22Rv1 (cell line): ENCODE results near the gene TIMP3.

Source experiments
- CTCF ChIP-seq: fragments of 450-650 bp; IDR thresholded peaks from 2 replicates; pipeline ENCODE4 v1.5.1; 2017; ENCODE audit warnings: mild to moderate bottlenecking
- ZFX ChIP-seq: fragments of 450-650 bp; IDR thresholded peaks from 2 replicates; pipeline ENCODE4 v1.6.1; 2017; ENCODE audit warnings: antibody characterized with exemption, borderline replicate concordance

- TF ChIP-seq CTCF = no peak
- TF ChIP-seq ZFX = no peak
Observed at GRCh38 chr22:32880893-32881596, 79.5 kb downstream of the TIMP3 start.
